GM23248 (cell line): Measurements from ENCODE around the gene NAA10. TPM values are rescaled to one million over a fixed set of nuclear protein-coding genes. Genes with fewer than 3 reads are reported as not detected.

Source experiments
- DNase-seq: peaks from one replicate; pipeline ENCODE4 v3.0.0-alpha.2; 2015
- H2AFZ ChIP-seq: fragments of 200-600 bp; sonication (generic); 2 replicates; pipeline ENCODE4 v1.6.1; 2016; ENCODE audit warnings: antibody characterized with exemption
- H3F3A ChIP-seq: fragments of 200-600 bp; sonication (generic); 2 replicates; pipeline ENCODE4 v1.6.1; 2016; ENCODE audit warnings: mild to moderate bottlenecking, antibody characterized with exemption, mixed run types; ENCODE audit not compliant: insufficient read depth
- H3K27ac ChIP-seq: fragments of 200-600 bp; sonication (generic); 2 replicates; pipeline ENCODE4 v1.5.1; 2016; ENCODE audit warnings: mild to moderate bottlenecking
- H3K27me3 ChIP-seq: fragments of 200-600 bp; sonication (generic); replicated peaks from 2 replicates; pipeline ENCODE4 v1.6.1; 2016; ENCODE audit warnings: mild to moderate bottlenecking; ENCODE audit not compliant: insufficient read depth
- H3K36me3 ChIP-seq: fragments of 200-600 bp; sonication (generic); 2 replicates; pipeline ENCODE4 v1.6.1; 2016; ENCODE audit warnings: low read depth, mild to moderate bottlenecking
- H3K4me1 ChIP-seq: fragments of 200-600 bp; sonication (generic); 2 replicates; pipeline ENCODE4 v1.6.1; 2016; ENCODE audit warnings: mild to moderate bottlenecking; ENCODE audit not compliant: insufficient read depth
- H3K4me2 ChIP-seq: fragments of 200-600 bp; sonication (generic); one replicate; pipeline ENCODE4 v1.6.1; 2016; ENCODE audit warnings: mild to moderate bottlenecking; ENCODE audit not compliant: unreplicated experiment
- H3K4me3 ChIP-seq: fragments of 200-600 bp; sonication (generic); 2 replicates; pipeline ENCODE4 v1.5.1; 2016; ENCODE audit warnings: mild to moderate bottlenecking
- H3K79me2 ChIP-seq: fragments of 200-600 bp; sonication (generic); 2 replicates; pipeline ENCODE4 v1.6.1; 2016; ENCODE audit warnings: mild to moderate bottlenecking; ENCODE audit not compliant: insufficient read depth
- H3K9ac ChIP-seq: fragments of 200-600 bp; sonication (generic); 2 replicates; pipeline ENCODE4 v1.6.1; 2016; ENCODE audit warnings: mild to moderate bottlenecking
- H3K9me2 ChIP-seq: fragments of 200-600 bp; sonication (generic); 2 replicates; pipeline ENCODE4 v1.6.1; 2016; ENCODE audit warnings: mixed run types, mild to moderate bottlenecking, moderate library complexity; ENCODE audit not compliant: insufficient read depth
- H3K9me3 ChIP-seq: fragments of 200-600 bp; sonication (generic); one replicate; pipeline ENCODE4 v1.6.1; 2017; ENCODE audit warnings: low read depth
- H4K20me1 ChIP-seq: fragments of 200-600 bp; sonication (generic); 2 replicates; pipeline ENCODE4 v1.6.0; 2016; ENCODE audit not compliant: insufficient read depth
- EZH2 ChIP-seq: fragments of 200-600 bp; sonication (generic); IDR thresholded peaks from 2 replicates; pipeline ENCODE4 v1.6.1; 2018; ENCODE audit warnings: antibody characterized with exemption, mild to moderate bottlenecking; ENCODE audit not compliant: insufficient read depth, poor library complexity, severe bottlenecking
- EZH2phosphoT487 ChIP-seq: fragments of 200-600 bp; sonication (generic); IDR thresholded peaks from 2 replicates; pipeline ENCODE4 v1.6.1; 2018; ENCODE audit warnings: antibody characterized with exemption, moderate library complexity, mild to moderate bottlenecking, low read depth; ENCODE audit not compliant: insufficient read depth
- whole genome bisulfite sequencing, 2 experiments: methylation state at CpG; one replicate each; pipeline ENCODE4 v1.1.6; 2015 to 2017; ENCODE audit warnings: low lambda C conversion rate in 2 of 2, low coverage in 1 of 2; ENCODE audit errors: missing lambda C conversion rate in 2 of 2; 5-methylcytosine and 5-hydroxymethylcytosine counted together
- in situ Hi-C: fragments of 300-500 bp; cut with MboI; formaldehyde crosslinking; loops from 2 replicates; pipeline ENCODE4 v1.15.0; 2020
- polyA plus RNA-seq: library from polyadenylated mRNA; unstranded; fragments of >200 nt; fragmentation: Nextera tagmentation; extraction: Ambion mirVana; gene quantifications from 2 replicates; pipeline ENCODE4 v1.2.1, GENCODE V29; 2016
- total RNA-seq: library from RNA; depleted of rRNA; stranded (reverse); fragments of >200 nt; shearing (Covaris generic); gene quantifications from 2 replicates; pipeline ENCODE4 v1.2.3, GENCODE V29; 2014

NAA10 gene
- total and polyA plus RNA-seq, 2 experiments from 2014 or later: 154 to 166 TPM

- TF ChIP-seq EZH2phosphoT487 (no peak), EZH2 (no peak)
- H4K20me1 ChIP-seq: no peaks in the 10 kb centered on the region
- WGBS, 2 experiments: 80 to 91% methylated on average over 4 to 5 of the region's 5 CpGs
- H3K36me3 ChIP-seq: no peaks in the 10 kb centered on the region; the same call in 1 of the 2 replicates
- no peak overlapping the region for H3K4me3 ChIP-seq
- H3K27me3 ChIP-seq: no peaks in the 10 kb centered on the region
- H3K27ac ChIP-seq: no peak overlapping the region
- H3K9ac ChIP-seq: no peak overlapping the region
- H3F3A ChIP-seq: 0 out of 2 replicates have a peak, but pooled peaks cover 4% of the 10 kb centered on the region
- no peak overlapping the region for H3K4me2 ChIP-seq
- peaks cover 24% of the 10 kb centered on the region for H3K4me1 ChIP-seq
- no peak for DNase-seq
- no peak overlapping the region for H2AFZ ChIP-seq
- in situ Hi-C loops: no loop called here
- H3K79me2 ChIP-seq: peaks cover 85% of the 10 kb centered on the region
- no peaks in the 10 kb centered on the region for H3K9me2 ChIP-seq
- H3K9me3 ChIP-seq: no peaks in the 10 kb centered on the region
These were observed 30.6 kb upstream of the NAA10 start for GRCh38 chrX:153965406-153965805.

GRCh38 chrX:153964105-153964504, 29.3 kb upstream of the NAA10 start:
- H3K27me3 ChIP-seq: no peaks in the 10 kb centered on the region
- H3K27ac ChIP-seq: no peak overlapping the region
- no peaks in the 10 kb centered on the region for H3F3A ChIP-seq
- no peak overlapping the region for H2AFZ ChIP-seq
- H4K20me1 ChIP-seq: no peaks in the 10 kb centered on the region
- no peaks in the 10 kb centered on the region for H3K9me3 ChIP-seq
- 88 to 93% methylated on average over 8 to 13 of the region's 14 CpGs for WGBS, 2 experiments
- no peaks in the 10 kb centered on the region for H3K9me2 ChIP-seq
- peaks cover 24% of the 10 kb centered on the region for H3K4me1 ChIP-seq
- TF ChIP-seq EZH2 (no peak), EZH2phosphoT487 (no peak)
- peaks cover 76% of the 10 kb centered on the region for H3K79me2 ChIP-seq
- H3K4me3 ChIP-seq: no peak overlapping the region
- H3K9ac ChIP-seq: no peak overlapping the region
- no peak overlapping the region for H3K4me2 ChIP-seq
- in situ Hi-C loops: no loop called here
- H3K36me3 ChIP-seq: no peaks in the 10 kb centered on the region; the same call in 1 of the 2 replicates
- no peak for DNase-seq

- no peak for TF ChIP-seq EZH2phosphoT487
- no peak for TF ChIP-seq EZH2
- peaks cover 70% of the 10 kb centered on the region for H3K79me2 ChIP-seq
- DNase-seq: no peak
- no peaks in the 10 kb centered on the region for H4K20me1 ChIP-seq
- in situ Hi-C loops: no loop called here
- no peak overlapping the region for H3K9ac ChIP-seq
- H3K27me3 ChIP-seq: no peaks in the 10 kb centered on the region
- peaks cover 19% of the 10 kb centered on the region for H3K4me1 ChIP-seq
- no peak overlapping the region for H3K27ac ChIP-seq
- no peak overlapping the region for H3K4me3 ChIP-seq
- H3K4me2 ChIP-seq: no peak overlapping the region
- H3F3A ChIP-seq: no peaks in the 10 kb centered on the region
- H3K9me3 ChIP-seq: no peaks in the 10 kb centered on the region
- no peaks in the 10 kb centered on the region; the same call in 1 of the 2 replicates for H3K36me3 ChIP-seq
- H2AFZ ChIP-seq: no peak overlapping the region
- no peaks in the 10 kb centered on the region for H3K9me2 ChIP-seq
- WGBS, 2 experiments: 100% methylated on average over 2 to 10 of the region's 12 CpGs
These were observed 28.7 kb upstream of the NAA10 start for GRCh38 chrX:153963546-153963945.

GRCh38 chrX:153961292-153961691, 26.5 kb upstream of the NAA10 start:
- in situ Hi-C loops: no loop called here
- TF ChIP-seq EZH2phosphoT487: no peak
- TF ChIP-seq EZH2: no peak
- Histone ChIP-seq H3K27ac (no peak overlapping the region), H3K9ac (no peak overlapping the region), H3K79me2 (peaks cover 48% of the 10 kb centered on the region), H2AFZ (no peak overlapping the region), H3F3A (no peaks in the 10 kb centered on the region), H3K4me2 (no peak overlapping the region), H3K9me2 (no peaks in the 10 kb centered on the region), H3K27me3 (no peaks in the 10 kb centered on the region), H3K4me1 (peaks cover 5% of the 10 kb centered on the region; the same call in 1 of the 2 replicates), H3K36me3 (no peaks in the 10 kb centered on the region; the same call in 1 of the 2 replicates), H4K20me1 (no peaks in the 10 kb centered on the region), H3K4me3 (no peak overlapping the region), H3K9me3 (no peaks in the 10 kb centered on the region)
- 91 to 93% methylated on average over 9 to 11 of the region's 11 CpGs for WGBS, 2 experiments
- no peak for DNase-seq
